ENCODE data around the gene MFN2. TPM values are rescaled to one million over a fixed set of nuclear protein-coding genes. Genes with fewer than 3 reads are reported as not detected.
A peak's percentile ranks its signal among the peaks of the same experiment; 100 is the strongest.
"Not testable (repeated sequence)": the region's sequence is repeated elsewhere in the genome, so short reads cannot be mapped to it uniquely, and the experiment has no call there.

The MFN2 gene
- total RNA-seq, result 75.3 and 83.0 TPM in 2 replicates

DNA sequence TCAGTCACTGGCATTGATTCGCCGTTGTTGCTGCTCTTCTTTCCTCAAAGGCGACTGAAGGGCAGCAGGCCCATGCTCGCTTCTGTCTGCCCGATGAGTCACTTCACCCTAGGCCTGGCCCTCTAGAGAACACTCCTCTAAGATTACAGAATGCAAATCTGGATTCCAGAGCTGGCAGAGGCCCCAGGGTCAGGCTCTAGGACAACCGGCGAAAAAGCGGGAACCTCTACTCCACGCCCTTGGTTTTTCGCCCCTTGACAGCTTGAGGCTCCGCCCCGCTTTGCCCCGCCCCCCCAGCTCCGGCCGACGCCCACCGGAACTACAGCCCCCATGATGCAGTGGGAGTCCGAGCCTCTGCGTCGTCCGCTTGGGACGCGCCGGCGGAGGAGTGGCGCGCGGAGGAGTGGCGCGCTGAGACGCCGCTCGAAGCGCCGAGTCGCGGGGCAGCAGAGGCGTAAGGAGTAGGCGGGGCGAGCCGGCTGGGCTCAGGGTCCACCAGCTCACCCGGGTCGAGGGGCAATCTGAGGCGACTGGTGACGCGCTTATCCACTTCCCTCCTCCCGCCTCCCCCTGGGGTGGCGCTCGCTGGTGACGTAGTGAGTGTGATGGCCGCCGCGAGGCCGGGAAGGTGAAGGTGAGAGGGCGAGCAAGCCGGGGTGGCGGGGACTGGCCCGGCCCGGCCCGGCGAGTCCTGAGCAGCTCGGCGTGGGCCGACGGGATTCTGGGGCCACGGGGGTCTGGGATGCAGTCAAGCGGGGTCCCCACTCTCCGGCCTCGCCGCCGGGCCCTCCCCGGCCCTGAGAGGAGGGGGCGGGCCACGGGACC is at the start of gene MFN2:
Gene MFN2, plus strand, starts transcription at position 594 of the 825 bp plus-strand sequence. CDS start 8,725 bp downstream, outside the sequence.
- no peak for FAIRE-seq
- peaks cover 16% of the 10 kb centered on the region for H3K36me3 ChIP-seq (ENCODE audit: control insufficient read depth, insufficient read depth, low read length)
- no peaks in the 10 kb centered on the region for H3K27me3 ChIP-seq (ENCODE audit: control insufficient read depth, insufficient read depth, low read length)
- TF ChIP-seq, protein P1, sequence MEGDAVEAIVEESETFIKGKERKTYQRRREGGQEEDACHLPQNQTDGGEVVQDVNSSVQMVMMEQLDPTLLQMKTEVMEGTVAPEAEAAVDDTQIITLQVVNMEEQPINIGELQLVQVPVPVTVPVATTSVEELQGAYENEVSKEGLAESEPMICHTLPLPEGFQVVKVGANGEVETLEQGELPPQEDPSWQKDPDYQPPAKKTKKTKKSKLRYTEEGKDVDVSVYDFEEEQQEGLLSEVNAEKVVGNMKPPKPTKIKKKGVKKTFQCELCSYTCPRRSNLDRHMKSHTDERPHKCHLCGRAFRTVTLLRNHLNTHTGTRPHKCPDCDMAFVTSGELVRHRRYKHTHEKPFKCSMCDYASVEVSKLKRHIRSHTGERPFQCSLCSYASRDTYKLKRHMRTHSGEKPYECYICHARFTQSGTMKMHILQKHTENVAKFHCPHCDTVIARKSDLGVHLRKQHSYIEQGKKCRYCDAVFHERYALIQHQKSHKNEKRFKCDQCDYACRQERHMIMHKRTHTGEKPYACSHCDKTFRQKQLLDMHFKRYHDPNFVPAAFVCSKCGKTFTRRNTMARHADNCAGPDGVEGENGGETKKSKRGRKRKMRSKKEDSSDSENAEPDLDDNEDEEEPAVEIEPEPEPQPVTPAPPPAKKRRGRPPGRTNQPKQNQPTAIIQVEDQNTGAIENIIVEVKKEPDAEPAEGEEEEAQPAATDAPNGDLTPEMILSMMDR (IDR thresholded peaks at IDR 0.05; ENCODE audit: insufficient read depth, low read length, severe bottlenecking), result no peak
- peak within 1 kb of the TSS; percentile 83 for H3K4me3 ChIP-seq (ENCODE audit: low read depth, low read length)
- DNase-seq (ENCODE audit: low read depth), result peak; percentile 95

DNA sequence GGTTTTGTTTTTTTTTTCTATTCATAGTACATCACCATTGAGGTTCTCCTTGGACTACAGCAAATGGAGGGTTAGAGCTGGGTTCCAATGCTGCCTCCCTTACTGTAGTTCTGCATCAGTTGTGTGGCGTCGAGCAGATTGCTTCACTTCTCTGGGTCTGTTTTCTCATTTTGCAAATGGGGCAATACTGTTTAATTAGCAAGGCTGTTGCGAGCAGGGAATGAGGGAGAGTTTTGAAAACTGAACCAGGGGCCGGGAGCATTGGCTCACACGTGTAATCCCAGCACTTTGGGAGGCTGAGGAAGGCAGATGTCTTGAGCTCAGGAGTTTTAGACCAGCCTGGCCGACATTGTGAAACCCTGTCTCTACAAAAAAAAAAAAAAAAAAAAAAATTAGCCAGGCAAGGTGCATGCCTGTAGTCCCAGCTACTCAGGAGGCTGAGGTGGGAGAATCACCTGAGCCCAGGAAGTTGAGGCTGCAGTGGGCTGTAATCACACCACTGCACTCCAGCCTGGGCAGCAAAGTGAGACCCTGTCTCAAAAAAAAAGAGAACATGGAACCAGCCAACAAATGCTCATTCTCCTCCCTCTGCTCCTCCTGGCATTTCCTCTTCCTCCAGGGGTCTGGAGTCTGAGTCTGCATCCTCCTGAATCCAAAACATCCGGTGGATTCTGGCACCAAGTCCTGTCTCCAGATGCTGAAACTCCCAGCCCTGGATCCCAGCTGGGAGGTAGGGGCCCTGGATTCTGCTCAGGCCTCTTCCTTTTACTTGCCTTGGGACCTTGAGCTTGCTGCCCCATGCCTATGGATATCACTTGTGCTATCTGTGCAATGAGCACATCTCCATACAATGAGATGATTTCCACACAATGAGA is 49.4 kb upstream of the MFN2 start:
- TF ChIP-seq, protein P1 (IDR thresholded peaks at IDR 0.05; ENCODE audit: insufficient read depth, low read length, severe bottlenecking), result no peak
- DNase-seq (ENCODE audit: low read depth), result no peak
- no peaks in the 10 kb centered on the region for H3K36me3 ChIP-seq (ENCODE audit: control insufficient read depth, insufficient read depth, low read length)
- no peak overlapping the region for H3K4me3 ChIP-seq (ENCODE audit: low read depth, low read length)
- no peak for FAIRE-seq
- no peaks in the 10 kb centered on the region for H3K27me3 ChIP-seq (ENCODE audit: control insufficient read depth, insufficient read depth, low read length)

DNA sequence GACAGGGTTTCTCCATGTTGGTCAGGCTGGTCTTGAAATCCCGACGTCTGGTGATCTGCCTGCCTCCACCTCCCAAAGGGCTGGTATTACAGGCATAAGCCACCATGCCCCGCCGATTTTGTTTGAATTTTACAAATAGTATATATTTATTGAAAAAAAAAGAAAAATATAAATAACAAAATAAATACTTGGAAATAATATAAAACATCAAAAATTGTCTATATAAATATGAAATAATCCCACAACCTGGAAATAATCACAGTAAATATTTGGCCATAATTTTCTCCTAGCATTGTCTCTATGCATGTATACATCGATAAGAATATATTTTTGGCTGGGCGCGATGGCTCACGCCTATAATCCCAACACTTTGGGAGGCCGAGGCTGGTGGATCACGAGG is 48.4 kb upstream of the MFN2 start:
- FAIRE-seq, result no peak
- TF ChIP-seq, protein P1 (IDR thresholded peaks at IDR 0.05; ENCODE audit: insufficient read depth, low read length, severe bottlenecking), result no peak
- H3K36me3 ChIP-seq (ENCODE audit: control insufficient read depth, insufficient read depth, low read length), result peaks cover 2% of the 10 kb centered on the region
- no peak for DNase-seq (ENCODE audit: low read depth)
- no peaks in the 10 kb centered on the region for H3K27me3 ChIP-seq (ENCODE audit: control insufficient read depth, insufficient read depth, low read length)
- H3K4me3 ChIP-seq (ENCODE audit: low read depth, low read length), result no peak overlapping the region

DNA sequence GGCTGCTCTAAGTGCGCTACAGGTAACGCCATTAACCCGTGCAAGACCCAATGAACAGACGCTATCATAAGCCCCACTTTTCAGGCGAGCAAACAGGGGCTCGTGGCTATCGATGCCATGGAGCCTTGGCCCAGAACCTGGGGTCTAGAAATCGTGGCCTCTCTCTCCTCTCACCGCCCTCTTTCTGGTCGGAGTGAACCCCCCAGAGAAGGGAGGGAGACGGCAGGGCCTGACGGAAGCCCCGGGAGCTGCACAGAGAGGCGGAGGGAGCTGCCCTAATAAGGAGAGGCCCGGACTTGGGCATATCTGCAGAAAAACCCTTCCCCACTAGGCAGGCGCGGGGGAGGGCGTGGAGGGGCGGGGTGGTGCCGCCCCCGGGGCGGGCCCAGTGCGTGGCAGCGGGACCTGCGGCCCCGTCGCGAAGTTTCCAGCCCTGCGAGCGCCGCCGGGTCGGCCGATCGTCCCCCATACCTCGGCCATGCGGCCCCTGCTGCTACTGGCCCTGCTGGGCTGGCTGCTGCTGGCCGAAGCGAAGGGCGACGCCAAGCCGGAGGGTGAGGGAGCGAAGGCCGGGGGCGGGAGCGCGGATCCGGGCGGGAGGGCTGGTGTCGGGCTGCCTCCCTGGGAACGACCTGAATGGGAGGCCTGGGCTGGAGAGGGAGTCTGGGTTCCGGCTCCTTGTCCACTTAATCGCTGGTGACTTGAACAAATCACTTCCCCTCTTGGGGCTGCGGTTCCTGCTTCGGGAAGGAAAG is 45.8 kb upstream of the MFN2 start, which contains the start of gene PLOD1:
Gene PLOD1, plus strand, starts transcription at position 416 of the 755 bp plus-strand sequence. Its CDS starts 63 bp downstream, at position 479.
- Histone ChIP-seq H3K4me3 (ENCODE audit: low read depth, low read length) (peak within 1 kb of the TSS; percentile 61), H3K36me3 (ENCODE audit: control insufficient read depth, insufficient read depth, low read length) (peaks cover 10% of the 10 kb centered on the region), H3K27me3 (ENCODE audit: control insufficient read depth, insufficient read depth, low read length) (no peaks in the 10 kb centered on the region)
- TF ChIP-seq, protein P1 (IDR thresholded peaks at IDR 0.05; ENCODE audit: insufficient read depth, low read length, severe bottlenecking), result no peak
- peak; percentile 71 for DNase-seq (ENCODE audit: low read depth)
- FAIRE-seq, result no peak

DNA sequence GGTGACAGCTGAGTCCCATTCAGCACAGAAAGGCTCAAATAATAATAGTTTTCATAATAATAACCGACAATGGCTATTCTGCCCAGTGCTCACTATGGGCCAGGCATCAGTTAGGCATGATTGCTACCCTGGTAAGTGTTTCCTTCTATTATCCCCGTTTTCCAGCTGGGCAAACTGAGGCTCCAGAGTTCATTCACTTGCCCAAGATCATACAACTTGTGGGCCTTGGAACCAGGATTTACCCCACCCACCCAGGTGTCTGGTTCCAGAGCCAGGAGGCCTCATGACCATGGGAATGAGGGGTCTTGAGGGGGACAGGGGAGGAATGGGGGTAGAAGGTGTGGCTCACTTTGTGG is 45.2 kb upstream of the MFN2 start:
- TF ChIP-seq, protein P1 (IDR thresholded peaks at IDR 0.05; ENCODE audit: insufficient read depth, low read length, severe bottlenecking), result no peak
- DNase-seq (ENCODE audit: low read depth) (no peak), FAIRE-seq (no peak)
- H3K27me3 ChIP-seq (ENCODE audit: control insufficient read depth, insufficient read depth, low read length), result no peaks in the 10 kb centered on the region
- peaks cover 10% of the 10 kb centered on the region for H3K36me3 ChIP-seq (ENCODE audit: control insufficient read depth, insufficient read depth, low read length)
- peak overlapping the region; percentile 61 for H3K4me3 ChIP-seq (ENCODE audit: low read depth, low read length)

DNA sequence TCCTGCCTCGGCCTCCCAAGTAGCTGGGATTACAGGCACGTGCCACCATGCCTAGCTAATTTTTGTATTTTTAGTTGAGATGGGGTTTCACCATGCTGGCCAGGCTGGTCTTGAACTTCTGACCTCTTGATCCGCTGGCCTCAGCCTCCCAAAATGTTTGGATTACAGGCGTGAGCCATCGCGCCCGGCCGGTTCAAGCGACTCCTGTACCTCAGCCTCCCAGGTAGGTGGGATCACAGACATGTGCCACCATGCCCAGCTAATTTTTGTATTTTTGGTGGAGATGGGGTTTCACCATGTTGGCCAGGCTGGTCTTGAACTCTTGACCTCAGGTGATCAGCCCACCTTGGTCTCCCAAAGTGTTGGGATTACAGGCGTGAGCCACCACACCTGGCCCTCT is 44.5 kb upstream of the MFN2 start:
- not testable (repeated sequence) for H3K4me3 ChIP-seq (ENCODE audit: low read depth, low read length); H3K27me3 ChIP-seq (ENCODE audit: control insufficient read depth, insufficient read depth, low read length); H3K36me3 ChIP-seq (ENCODE audit: control insufficient read depth, insufficient read depth, low read length); FAIRE-seq; DNase-seq (ENCODE audit: low read depth)
